PFSK-1 (cell line): ENCODE results near the gene RBL2.

Experiments used
- FOXP2 ChIP-seq: optimal IDR thresholded peaks from 2 replicates; pipeline ENCODE3; 2011; ENCODE audit warnings: borderline replicate concordance, control low read depth, inconsistent platforms; ENCODE audit not compliant: insufficient read depth; ENCODE audit errors: extremely low read length, extremely low read depth
- POLR2AphosphoS5 ChIP-seq: IDR thresholded peaks from 2 replicates; pipeline ENCODE4 v1.6.1; 2012; ENCODE audit warnings: low read depth, mild to moderate bottlenecking, control low read depth, low read length, moderate library complexity
- SIN3A ChIP-seq: IDR thresholded peaks from 2 replicates; pipeline ENCODE4 v1.6.1; 2012; ENCODE audit warnings: mild to moderate bottlenecking, low read length, moderate library complexity, borderline replicate concordance; ENCODE audit not compliant: insufficient read depth

GRCh38 chr16:53534206-53534605, 99.9 kb downstream of the RBL2 start:
- no peak for TF ChIP-seq SIN3A
- no peak for TF ChIP-seq FOXP2
- TF ChIP-seq POLR2AphosphoS5 = no peak
